Upper lobe of right lung (tissue), 1 donor: ENCODE measurements around the gene OR1I1. TPM values are rescaled to one million over a fixed set of nuclear protein-coding genes. Genes with fewer than 3 reads are reported as not detected.

Experiments used
- ATAC-seq: fragments of 200-7000 bp; cut with Tn5 transposase; one replicate; pipeline ENCODE4 v1.9.1; 2020; ENCODE audit warnings: mild to moderate bottlenecking, moderate library complexity
- DNase-seq: peaks from one replicate; pipeline ENCODE4 v3.0.0-alpha.2; 2020
- H3K27ac ChIP-seq: fragments of 200-600 bp; one replicate; pipeline ENCODE4 v1.8.0; 2022
- H3K27me3 ChIP-seq: fragments of 200-600 bp; one replicate; pipeline ENCODE4 v1.8.0; 2022; ENCODE audit warnings: mild to moderate bottlenecking
- H3K36me3 ChIP-seq: fragments of 200-600 bp; one replicate; pipeline ENCODE4 v1.8.0; 2022
- H3K4me1 ChIP-seq: fragments of 200-600 bp; one replicate; pipeline ENCODE4 v1.8.0; 2022
- H3K4me3 ChIP-seq: fragments of 200-600 bp; one replicate; pipeline ENCODE4 v1.8.0; 2022; ENCODE audit warnings: mild to moderate bottlenecking
- H3K9me3 ChIP-seq: fragments of 200-600 bp; one replicate; pipeline ENCODE4 v1.8.0; 2022
- intact Hi-C: fragments of 100-400 bp; cut with DNase I; formaldehyde crosslinking; loops from one replicate; pipeline ENCODE4 v1.11.0; 2022
- total RNA-seq: library from RNA; stranded (reverse); fragmentation: NEBNext Ultra II Directional; extraction: Animal tissue kit (Norgen Biotek cat#: 25700); gene quantifications from one replicate; pipeline ENCODE4 v1.2.1, GENCODE V29; 2021
- TF ChIP-seq, protein P1 (sequence below): fragments of 200-600 bp; IDR thresholded peaks from one replicate; pipeline ENCODE4 v1.8.0; 2022; ENCODE audit warnings: antibody characterized with exemption
- donor health status: DM: no; HTN: yes; CAD: no; lungs with severe emphysema.

The OR1I1 gene
- total RNA-seq, 1 donor from 2014 or later = not detected

DNA sequence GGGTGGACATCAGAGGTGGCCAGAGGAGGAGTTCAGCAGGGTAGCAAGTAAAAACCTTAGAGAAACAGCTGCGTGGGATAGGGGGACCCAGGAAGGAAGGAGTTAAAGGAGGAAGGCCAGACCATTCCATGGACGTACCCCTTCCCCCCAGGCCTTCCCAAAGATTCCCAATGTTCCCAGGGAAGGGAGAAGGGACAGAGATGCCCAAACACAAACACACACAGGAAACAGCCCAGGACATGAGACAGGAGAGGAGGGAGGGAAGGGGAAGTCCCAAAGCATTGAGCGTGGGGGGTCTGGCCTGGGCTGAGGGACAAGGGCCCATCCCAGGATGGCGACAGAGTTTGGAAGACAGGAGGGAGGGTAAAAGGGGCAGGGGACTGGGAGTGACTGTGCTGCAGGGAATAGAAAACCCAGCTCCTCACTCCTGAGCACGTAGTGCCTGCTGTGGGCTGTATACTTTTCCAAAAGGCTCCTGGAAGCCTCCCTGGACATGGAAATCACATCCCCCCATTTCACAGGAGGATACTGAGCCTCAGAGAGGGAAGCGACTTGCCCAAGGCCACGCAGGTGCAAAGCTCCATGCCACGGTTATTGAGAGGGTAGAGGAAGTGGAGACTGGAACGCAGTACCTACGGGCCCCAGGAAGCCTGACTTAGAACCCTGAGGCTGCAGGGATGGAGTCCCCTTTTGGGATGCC, 26.3 kb downstream of the OR1I1 start:
- H3K27ac ChIP-seq = peak overlapping the region; percentile 85
- no peak for DNase-seq
- intact Hi-C loops = no loop called here
- TF ChIP-seq, protein P1, sequence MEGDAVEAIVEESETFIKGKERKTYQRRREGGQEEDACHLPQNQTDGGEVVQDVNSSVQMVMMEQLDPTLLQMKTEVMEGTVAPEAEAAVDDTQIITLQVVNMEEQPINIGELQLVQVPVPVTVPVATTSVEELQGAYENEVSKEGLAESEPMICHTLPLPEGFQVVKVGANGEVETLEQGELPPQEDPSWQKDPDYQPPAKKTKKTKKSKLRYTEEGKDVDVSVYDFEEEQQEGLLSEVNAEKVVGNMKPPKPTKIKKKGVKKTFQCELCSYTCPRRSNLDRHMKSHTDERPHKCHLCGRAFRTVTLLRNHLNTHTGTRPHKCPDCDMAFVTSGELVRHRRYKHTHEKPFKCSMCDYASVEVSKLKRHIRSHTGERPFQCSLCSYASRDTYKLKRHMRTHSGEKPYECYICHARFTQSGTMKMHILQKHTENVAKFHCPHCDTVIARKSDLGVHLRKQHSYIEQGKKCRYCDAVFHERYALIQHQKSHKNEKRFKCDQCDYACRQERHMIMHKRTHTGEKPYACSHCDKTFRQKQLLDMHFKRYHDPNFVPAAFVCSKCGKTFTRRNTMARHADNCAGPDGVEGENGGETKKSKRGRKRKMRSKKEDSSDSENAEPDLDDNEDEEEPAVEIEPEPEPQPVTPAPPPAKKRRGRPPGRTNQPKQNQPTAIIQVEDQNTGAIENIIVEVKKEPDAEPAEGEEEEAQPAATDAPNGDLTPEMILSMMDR = no peak
- peak overlapping the region; percentile 66 for H3K4me3 ChIP-seq
- no peaks in the 10 kb centered on the region for H3K27me3 ChIP-seq
- peaks cover 4% of the 10 kb centered on the region for H3K4me1 ChIP-seq
- peak; percentile 40 for ATAC-seq
- peaks cover 16% of the 10 kb centered on the region for H3K36me3 ChIP-seq
- no peaks in the 10 kb centered on the region for H3K9me3 ChIP-seq

DNA sequence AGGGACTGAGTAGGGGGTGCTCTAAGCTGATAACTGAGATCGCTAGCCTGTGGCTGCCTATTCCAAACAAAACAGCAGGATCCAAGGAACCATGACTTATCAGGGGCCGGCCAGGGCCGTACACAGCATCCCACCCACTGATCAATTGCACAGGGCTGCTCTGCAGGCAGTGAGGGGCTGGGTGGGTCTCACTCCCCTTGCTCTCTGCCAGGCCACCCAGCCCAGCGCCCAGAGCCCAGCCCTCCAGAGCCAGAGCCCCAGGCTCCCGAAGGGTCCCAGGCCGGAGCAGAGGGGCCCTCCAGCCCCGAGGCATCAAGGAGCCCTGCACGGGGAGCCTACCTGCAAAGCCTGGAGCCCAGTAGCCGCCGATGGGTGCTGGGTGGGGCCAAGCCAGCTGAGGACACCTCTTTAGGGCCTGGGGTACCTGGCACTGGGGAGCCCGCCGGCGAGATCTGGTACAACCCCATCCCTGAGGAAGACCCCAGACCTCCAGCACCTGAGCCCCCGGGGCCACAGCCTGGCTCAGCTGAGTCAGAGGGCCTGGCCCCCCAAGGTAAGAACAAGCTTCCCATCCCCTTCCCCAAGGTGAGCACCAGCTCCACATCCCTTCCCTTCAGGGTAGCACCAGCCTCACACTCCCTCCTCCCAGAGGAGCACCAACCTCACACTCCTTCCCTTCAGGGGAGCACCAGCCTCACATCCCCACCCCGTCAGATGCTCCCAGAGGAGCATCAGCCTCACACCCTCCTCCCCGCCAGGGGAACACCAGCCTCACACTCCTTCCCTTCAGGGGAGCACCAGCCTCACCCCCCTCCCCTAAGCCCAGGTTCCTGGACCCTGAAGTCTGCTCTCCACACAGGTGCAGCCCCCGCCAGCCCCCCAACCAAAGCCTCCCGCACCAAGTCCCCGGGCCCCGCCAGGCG, 27.1 kb downstream of the OR1I1 start:
- Histone ChIP-seq H3K27me3 (no peaks in the 10 kb centered on the region), H3K9me3 (no peaks in the 10 kb centered on the region), H3K4me1 (peaks cover 4% of the 10 kb centered on the region), H3K36me3 (peaks cover 21% of the 10 kb centered on the region), H3K27ac (peak overlapping the region; percentile 24), H3K4me3 (no peak overlapping the region)
- TF ChIP-seq, protein P1 = no peak
- DNase-seq (no peak), ATAC-seq (no peak)
- intact Hi-C loops = no loop called here

DNA sequence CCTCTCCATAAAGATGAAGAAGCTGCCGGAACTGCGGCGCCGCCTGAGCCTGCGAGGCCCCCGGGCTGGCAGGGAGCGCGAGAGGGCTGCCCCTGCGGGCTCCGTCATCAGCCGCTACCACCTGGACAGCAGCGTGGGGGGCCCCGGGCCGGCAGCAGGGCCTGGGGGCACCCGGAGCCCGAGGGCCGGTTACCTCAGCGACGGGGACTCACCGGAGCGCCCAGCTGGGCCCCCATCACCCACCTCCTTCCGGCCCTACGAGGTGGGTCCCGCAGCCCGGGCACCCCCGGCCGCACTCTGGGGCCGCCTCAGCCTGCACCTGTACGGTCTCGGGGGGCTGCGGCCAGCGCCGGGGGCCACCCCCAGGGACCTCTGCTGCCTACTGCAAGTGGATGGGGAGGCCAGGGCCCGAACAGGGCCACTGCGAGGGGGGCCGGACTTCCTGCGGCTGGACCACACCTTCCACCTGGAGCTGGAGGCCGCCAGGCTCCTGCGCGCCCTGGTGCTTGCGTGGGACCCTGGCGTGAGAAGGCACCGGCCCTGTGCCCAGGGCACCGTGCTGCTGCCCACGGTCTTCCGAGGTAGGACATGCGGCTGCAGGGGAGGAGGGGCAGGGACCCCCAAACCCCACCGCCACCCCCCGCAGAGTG, 27.9 kb downstream of the OR1I1 start:
- H3K36me3 ChIP-seq = peaks cover 25% of the 10 kb centered on the region
- no peaks in the 10 kb centered on the region for H3K9me3 ChIP-seq
- H3K4me3 ChIP-seq = no peak overlapping the region
- intact Hi-C loops = no loop called here
- no peak for DNase-seq
- no peak for ATAC-seq
- H3K27ac ChIP-seq = no peak overlapping the region
- TF ChIP-seq, protein P1 = no peak
- H3K27me3 ChIP-seq = no peaks in the 10 kb centered on the region
- H3K4me1 ChIP-seq = peaks cover 4% of the 10 kb centered on the region

DNA sequence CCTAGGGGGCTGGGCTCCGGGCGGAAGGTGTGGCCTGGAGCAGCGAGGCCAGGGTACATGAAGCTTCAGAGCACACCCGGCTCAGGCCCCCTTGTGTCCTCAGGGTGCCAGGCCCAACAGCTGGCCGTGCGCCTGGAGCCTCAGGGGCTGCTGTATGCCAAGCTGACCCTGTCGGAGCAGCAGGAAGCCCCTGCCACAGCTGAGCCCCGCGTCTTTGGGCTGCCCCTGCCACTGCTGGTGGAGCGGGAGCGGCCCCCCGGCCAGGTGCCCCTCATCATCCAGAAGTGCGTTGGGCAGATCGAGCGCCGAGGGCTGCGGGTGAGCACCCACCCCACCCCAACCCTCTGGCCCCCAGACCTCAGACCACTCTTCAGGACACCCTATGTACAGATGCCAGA, 28.4 kb downstream of the OR1I1 start:
- Histone ChIP-seq H3K4me3 (no peak overlapping the region), H3K4me1 (peaks cover 7% of the 10 kb centered on the region), H3K27me3 (no peaks in the 10 kb centered on the region), H3K27ac (no peak overlapping the region), H3K9me3 (no peaks in the 10 kb centered on the region), H3K36me3 (peaks cover 30% of the 10 kb centered on the region)
- ATAC-seq = no peak
- intact Hi-C loops = no loop called here
- no peak for DNase-seq
- TF ChIP-seq, protein P1 = no peak

DNA sequence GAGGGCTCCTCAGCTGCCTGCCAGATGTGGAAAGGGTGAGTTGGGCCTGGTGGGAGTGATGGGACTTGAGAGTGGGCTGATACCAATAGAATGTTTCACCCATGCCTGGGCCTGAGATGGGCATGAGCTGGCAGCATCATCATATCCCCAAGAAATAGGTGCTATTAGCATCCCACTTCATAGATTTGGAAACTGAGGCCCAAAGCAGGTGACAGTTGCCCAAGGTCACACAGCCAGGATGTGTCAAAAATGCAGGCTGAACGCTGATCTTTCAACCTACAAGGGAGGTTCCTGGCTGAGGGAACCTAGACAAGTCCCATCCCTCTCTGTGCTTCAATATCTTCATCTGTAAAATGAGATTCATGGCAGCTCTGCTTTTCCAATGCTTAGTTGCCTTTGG, 29.7 kb downstream of the OR1I1 start:
- H3K36me3 ChIP-seq = peaks cover 43% of the 10 kb centered on the region
- TF ChIP-seq, protein P1 = no peak
- no peak overlapping the region for H3K4me3 ChIP-seq
- DNase-seq = no peak
- no peak for ATAC-seq
- H3K27ac ChIP-seq = no peak overlapping the region
- no peaks in the 10 kb centered on the region for H3K27me3 ChIP-seq
- peaks cover 7% of the 10 kb centered on the region for H3K4me1 ChIP-seq
- no peaks in the 10 kb centered on the region for H3K9me3 ChIP-seq
- intact Hi-C loops = no loop called here
